Fibroblast of mammary gland (primary cell): ENCODE data around the gene NUP93.
"Not testable (repeated sequence)": the region's sequence is repeated elsewhere in the genome, so short reads cannot be mapped to it uniquely, and the experiment has no call there.

ENCODE experiments used
- DNase-seq: peaks from one replicate; pipeline ENCODE4 v3.0.0-alpha.2; 2010; ENCODE audit warnings: low read depth
- H3K4me3 ChIP-seq: 2 replicates; pipeline ENCODE4 v1.5.1; 2011; ENCODE audit warnings: low read depth, mild to moderate bottlenecking, low read length, moderate library complexity; ENCODE audit not compliant: control insufficient read depth
- CTCF ChIP-seq: conservative IDR thresholded peaks from 2 replicates; pipeline ENCODE4 v1.5.1; 2011; ENCODE audit warnings: low read depth, low read length, inconsistent platforms; ENCODE audit not compliant: control insufficient read depth, insufficient read depth

NUP93 gene

GRCh38 chr16:56789360-56789759, 59.4 kb downstream of the NUP93 start:
- peak; percentile 38 for DNase-seq
- H3K4me3 ChIP-seq, result no peak overlapping the region
- peak; percentile 33 for TF ChIP-seq CTCF

GRCh38 chr16:56792967-56793366, 63.0 kb downstream of the NUP93 start:
- no peak overlapping the region for H3K4me3 ChIP-seq
- DNase-seq, result no peak
- no peak for TF ChIP-seq CTCF

GRCh38 chr16:56793492-56793891, 63.6 kb downstream of the NUP93 start:
- H3K4me3 ChIP-seq, result no peak overlapping the region
- peak; percentile 33 for DNase-seq
- peak; percentile 39 for TF ChIP-seq CTCF

GRCh38 chr16:56795011-56795410, 65.1 kb downstream of the NUP93 start:
- no peak overlapping the region for H3K4me3 ChIP-seq
- DNase-seq, result no peak
- no peak for TF ChIP-seq CTCF

- not testable (repeated sequence) for DNase-seq, H3K4me3 ChIP-seq
Measured at GRCh38 chr16:56797038-56797437, 67.1 kb downstream of the NUP93 start.

- no peak for TF ChIP-seq CTCF
- no peak for DNase-seq
- H3K4me3 ChIP-seq, result no peak overlapping the region
Measured at GRCh38 chr16:56797861-56798260, 67.9 kb downstream of the NUP93 start.

- no peak overlapping the region for H3K4me3 ChIP-seq
- no peak for TF ChIP-seq CTCF
- no peak for DNase-seq
Measured at GRCh38 chr16:56798955-56799354, 69.0 kb downstream of the NUP93 start.
